ENCODE measurements around the gene ENOX1.
"Not testable (repeated sequence)": the region's sequence is repeated elsewhere in the genome, so short reads cannot be mapped to it uniquely, and the experiment has no call there.

ENOX1 gene

DNA sequence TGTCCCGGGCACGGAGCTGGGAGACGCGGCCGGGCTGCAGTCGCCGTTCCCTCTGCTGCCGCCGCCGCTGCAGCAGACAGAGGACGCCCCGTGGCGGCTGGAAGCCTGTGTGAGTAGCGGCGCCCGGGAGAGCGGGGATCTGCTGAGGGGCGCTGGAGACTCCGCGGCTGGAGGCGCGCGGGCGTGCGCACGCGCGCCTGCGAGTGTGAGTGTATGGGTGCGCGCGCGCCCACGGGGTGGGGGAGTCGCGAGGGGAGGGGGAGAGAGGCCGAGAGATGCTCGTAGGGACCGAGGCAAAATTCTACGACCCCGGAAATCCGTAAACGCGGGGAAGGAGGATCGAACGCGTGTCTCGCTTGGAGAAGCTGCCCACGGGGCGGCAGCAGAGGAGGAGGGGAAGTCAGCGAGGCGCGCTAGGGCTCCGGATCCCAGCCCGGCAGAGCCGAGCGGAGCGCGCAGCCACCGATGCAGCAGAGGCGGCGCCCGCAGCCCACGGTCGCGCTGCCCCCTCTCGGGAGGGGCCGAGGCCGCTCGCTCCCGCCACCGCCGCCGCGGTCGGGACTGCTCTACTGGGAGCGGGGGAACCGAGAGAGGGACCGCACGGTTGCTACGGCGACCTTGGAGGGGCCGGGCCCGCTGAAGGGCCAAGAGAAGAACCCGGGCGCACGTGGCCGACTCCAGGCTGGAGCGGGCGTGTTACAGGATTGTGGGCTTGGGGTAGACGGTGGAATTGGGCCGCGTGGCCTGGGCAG, at the start of gene ENOX1:
Gene ENOX1, minus strand, starts transcription at position 207 of the 752 bp plus-strand sequence.
- peak; percentile 23 for DNase-seq (ENCODE audit: low spot score)

DNA sequence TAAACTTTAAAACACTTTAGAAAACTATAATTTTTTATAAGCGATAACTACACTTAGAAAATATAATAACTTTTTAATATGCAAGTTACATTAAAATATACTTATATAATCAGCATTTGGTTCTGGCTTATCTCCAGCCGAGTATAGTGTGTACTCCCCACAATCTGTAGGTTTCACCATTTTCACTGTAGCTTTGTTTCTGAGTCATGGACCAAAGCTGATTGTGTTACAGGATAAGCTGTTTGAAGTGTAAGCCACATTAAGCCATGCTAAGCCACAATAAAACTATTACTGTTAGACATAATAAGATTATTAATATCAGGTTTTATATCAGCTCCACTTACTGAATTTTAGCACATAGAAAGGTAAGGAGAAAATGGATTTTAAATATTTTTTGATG, 48.9 kb upstream of the ENOX1 start:
- no peak for DNase-seq (ENCODE audit: low spot score)

DNA sequence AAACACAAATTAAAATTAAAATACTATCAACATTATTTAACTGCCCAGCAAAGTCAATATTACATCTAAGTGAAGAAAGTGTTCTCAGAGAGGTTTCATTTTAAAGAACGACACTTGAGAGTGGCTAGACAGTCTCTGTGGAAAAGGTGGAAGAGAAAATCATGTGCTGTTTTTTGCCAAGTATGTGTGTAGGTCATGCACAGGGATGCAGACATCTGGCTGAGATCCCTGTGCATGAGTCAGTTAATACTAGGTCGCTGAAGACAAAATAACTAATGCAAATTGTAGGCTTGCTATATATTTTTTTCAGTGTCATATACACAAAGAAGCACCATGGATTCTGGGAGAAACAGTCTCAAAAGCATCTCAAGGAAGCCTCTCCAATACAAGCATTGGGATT, 44.3 kb upstream of the ENOX1 start:
- DNase-seq (ENCODE audit: low spot score), result no peak

DNA sequence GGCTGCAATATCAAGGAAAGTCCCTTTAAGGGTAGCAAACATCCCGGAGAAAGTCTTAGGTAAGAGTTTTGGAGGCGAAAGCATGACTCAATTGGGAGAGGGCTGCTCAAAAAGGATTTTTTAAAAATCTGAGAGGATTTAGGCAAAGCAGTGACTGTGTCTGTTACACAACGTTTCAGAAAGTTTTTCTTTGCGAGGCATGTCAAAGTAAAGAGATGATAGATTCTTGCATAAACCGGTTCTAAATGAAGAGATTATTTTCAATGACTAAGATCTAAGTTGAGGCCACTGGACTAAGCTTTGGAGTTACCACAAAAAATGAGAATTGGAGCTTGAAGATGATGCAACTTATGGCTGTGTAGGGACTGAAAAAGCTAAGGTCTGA, 43.7 kb upstream of the ENOX1 start:
- no peak for DNase-seq (ENCODE audit: low spot score)

DNA sequence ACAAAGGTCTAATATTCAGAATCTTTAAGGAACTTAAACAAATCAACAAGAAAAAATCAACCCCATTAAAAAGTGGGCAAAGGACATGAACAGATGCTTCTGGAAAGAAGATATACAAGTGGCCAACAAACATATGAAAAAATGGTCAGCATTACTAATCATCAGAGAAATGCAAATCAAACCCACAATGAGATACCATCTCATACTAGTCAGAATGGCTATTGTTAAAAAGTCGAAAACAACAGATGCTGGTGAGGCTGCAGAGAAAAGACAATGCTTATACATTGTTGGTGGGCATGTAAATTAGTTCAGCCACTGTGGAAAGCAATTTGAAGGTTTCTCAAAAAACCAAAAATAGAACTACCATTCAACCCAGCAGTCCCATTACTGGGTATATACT, 37.9 kb upstream of the ENOX1 start:
- not testable (repeated sequence) for DNase-seq (ENCODE audit: low spot score)

DNA sequence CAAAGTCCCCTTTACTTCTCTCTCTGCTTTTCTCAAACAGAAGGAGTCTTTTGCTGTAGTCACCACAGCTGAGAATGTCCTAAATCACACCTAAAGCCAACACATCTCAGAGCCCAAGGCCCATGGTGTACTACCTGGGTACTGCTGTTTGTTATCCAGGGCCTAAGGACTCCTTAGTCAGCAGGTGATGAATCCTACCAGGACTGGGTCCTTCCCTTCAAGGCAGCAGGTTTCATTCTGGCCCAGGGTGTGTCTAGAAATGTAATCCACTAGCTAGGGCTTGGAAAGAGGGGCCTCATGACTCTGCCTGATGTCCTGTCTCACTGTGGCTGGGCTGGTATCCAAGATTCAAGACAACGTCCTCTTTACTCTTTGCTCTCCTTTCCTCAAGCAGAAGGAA, 36.2 kb upstream of the ENOX1 start:
- DNase-seq (ENCODE audit: low spot score), result no peak

DNA sequence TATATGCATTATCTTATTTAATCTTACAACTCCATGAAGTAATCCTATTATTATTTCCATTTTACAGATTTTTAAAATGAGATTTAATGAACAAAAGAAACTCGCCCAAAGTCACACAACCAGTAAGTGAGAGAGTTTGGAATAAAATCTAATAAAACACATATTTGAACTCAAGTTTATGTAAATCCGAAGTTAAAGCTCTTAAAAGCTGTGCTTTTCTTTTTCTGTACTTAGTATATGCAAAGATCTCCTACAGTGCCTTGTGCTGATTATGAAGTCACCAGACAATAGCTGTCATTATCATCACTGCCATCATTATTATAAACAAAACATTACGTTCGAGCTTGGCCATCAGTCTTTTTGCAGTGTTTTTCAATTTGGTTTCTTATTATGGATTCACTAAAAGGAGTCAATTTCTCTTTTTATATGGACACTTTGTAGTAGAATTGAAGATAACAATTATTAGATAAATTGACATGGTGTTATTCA, 29.7 kb upstream of the ENOX1 start:
- DNase-seq (ENCODE audit: low spot score), result no peak

DNA sequence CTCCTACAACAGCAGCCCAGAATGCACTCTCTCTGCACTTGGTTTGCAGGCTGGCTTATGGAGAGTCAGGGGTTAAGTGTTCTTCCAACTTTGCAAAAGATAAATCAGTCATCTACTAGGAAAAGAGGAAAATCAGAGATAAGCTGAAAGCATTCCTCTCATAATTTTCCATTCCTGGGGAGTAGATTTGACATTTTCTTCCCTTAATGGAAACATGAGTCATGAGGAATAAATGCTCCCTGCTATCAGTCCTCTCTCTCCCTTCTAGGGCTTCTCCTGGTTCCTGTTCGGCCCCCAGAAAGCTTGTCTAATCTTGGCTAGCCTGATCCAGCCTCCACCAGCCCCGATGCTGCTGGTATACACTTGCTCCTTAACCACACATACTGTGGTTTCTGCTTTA, 28.4 kb upstream of the ENOX1 start:
- no peak for DNase-seq (ENCODE audit: low spot score)

DNA sequence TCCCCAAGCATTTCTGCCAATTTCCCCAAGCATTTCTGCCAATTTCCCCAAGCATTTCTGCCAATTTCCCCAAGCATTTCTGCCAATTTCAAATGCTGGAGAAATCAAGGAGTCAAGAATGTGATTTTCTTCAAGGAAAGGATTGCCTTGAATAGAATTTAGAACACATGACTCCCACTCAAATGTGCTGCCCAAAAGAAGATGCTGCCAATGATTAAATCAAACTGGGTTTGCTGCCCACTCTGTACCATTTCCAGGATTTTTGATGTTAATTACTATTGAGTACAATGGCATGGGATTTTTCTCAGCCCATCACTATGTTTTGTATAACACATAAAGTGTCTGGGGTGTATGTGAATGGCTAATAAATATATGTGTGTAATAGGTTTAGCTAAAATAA, 21.9 kb upstream of the ENOX1 start:
- DNase-seq (ENCODE audit: low spot score), result no peak

DNA sequence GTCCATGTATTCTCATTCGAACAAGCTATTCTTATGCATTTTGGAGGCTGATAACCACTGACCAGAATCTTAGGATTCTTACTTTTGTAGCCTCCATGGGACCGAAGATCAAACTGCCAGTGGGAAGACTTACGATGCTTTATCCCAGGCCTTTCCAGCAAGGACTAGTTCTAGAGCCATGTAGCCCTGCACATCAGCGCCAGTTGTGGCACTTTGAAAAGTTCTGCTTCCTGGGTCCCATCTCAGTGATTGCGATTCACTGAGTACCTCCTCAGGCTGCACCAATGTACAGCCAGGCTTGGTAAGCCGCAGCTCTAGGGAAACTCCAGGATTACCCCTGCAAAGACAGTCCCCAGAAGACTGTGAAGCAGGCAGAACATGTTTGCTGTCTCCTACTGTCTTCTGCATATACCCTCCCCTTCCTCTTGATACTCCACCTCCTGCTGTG, 18.9 kb upstream of the ENOX1 start:
- DNase-seq (ENCODE audit: low spot score), result no peak

DNA sequence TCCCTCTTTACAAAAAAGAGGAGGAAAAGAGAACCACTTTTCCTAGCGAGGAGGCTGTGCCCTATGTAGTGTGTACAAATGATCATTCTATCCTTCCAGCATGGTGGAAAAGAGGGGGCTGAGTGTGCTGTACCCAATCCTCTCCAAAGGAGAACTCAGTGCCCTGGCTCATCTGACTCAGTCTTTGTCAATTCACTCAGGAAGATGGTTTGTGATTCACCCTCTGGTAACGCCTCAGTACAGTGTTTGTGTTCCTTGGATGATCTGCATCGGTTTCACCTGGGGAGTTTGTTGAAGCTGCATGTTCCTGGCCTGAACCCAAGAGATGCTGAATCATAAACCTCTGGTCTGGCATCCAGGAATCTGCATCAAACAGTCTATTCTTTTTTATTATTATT, 18.3 kb upstream of the ENOX1 start:
- peak; percentile 55 for DNase-seq (ENCODE audit: low spot score)

DNA sequence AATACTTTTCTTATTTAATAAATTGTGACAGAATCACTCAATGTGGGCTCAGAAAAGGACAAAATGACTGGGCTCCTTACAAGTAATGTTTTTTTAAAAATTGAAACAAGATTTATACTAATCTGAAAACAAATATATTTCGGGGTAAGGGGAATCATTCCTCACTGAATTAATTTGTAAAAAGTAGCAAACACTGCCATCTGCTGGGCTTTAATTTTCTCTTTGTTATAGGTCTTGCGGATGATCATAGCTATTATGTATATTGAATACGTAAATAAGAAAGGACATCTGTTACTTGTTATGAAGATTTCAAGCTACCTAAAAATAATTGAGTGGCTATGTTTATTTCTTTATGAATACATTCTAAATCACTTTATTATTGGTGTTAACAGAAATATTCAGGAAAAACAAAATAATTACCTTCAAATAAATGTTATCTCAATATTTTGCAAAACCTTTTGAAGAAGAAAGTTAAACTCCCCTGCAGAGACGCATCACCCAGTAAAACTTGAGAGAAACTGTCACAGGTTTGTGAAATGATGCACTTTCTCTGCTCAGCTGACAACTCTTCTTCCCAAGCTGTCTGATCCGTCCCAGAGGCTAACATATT, 17.8 kb upstream of the ENOX1 start:
- peak; percentile 75 for DNase-seq (ENCODE audit: low spot score)

DNA sequence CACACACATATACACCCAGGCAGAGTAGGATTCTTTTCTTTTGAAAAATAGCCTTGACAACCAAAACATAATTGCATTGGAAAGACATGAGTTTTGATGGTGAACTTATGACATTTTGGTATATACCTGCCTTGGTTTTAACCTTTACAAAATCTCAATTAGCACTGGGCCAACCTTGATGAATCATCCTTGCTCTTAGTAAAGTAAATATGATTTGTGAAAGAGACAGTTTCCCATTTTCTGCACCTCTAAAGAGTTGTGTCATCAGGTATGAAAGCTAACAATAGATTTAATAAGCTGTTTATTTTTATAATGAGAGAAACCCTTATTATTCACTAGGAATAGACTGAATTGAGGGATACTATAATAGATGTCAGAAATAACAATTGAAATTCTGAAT, 15.7 kb upstream of the ENOX1 start:
- no peak for DNase-seq (ENCODE audit: low spot score)

DNA sequence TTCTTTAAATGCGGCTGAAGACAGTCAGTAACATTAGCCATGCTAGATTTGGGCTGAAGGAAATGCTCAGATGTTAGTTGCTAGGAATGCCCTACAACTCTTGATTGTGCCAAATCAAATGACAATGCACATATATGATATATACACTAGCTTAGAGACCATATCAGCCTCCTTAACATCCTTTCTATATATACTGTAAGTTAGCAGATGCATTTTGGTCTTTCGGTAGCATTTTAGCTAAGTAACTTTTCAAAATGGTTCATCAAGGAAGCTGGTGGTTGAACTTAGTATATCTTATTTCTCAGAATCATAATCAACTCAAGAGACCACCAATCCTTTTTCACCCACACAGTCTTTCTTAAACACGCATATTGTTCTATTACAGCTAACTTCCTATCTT, 14.1 kb upstream of the ENOX1 start:
- DNase-seq (ENCODE audit: low spot score), result no peak

DNA sequence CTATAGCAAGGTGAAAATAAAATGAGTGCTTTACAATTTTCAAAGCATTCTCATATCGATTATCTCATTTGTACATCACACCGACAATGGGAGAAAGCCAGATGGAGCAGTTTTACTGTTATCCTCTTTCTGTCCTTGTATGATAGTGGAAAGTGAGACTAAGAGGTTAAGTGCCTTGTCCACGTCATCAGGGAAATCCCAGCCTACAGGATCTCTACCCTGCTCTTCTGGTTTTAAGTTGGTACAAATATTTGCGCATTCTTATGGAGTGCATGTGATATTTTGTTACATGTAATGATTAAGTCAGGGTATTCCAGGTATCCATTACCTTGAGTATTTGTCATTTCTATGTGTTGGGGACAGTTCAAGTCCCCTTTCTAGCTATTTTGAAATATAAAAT, 12.4 kb upstream of the ENOX1 start:
- no peak for DNase-seq (ENCODE audit: low spot score)

DNA sequence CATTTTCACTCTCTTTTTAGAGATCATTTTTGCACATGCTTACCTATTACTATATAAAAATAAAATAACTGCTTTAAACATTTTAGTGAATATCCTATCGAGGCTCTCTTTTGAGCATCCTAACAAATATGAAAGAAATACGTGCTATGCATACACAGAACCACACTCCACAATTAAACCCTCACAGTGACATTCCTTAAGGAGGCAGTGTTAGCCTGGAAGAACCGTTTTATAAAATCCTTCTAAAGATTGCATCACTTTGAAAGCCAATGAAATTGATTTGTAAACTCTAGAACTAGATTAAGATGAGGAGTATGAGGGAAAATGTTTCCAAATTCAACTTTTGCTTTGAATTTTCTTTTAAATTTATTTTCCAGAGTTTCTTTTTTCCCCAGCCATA, 11.1 kb upstream of the ENOX1 start:
- DNase-seq (ENCODE audit: low spot score), result no peak

DNA sequence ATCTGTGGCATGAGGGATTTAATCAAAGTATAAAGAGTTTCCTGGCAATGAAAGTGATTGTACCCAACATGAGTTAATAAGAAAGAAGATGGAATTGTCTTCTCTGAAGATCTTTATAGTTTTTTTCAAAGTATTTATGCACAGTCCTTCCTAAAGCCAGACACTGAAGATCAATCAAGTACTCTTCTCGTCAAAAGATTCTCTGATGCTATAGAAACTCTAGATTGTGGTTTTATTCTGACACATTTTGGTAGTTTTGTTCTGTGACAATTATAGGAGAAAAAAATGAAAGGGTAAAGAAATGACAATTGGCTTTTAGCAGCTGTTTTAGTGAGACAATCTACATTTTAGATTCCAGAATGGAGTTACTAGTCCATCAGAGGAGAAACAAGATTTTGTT, 10.4 kb upstream of the ENOX1 start:
- no peak for DNase-seq (ENCODE audit: low spot score)

DNA sequence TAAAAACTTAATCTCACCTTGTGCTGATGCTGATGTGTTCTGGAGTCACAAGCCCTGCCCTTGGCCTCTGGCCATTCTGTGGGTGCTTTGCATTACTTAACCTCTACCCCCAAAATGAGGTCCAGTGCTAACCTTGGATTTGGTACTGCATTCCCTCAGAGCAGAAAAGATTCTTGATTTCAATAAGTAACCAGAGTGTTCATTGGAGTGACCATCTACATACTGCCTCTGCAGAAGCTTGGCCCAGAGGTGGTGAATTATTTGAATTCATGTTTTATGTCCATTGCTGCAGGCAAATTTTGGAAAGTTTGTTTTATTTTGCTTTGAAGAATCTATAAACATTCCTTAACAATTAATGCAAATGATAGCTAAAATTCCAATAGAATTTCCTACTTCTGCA, 7.6 kb upstream of the ENOX1 start:
- no peak for DNase-seq (ENCODE audit: low spot score)

DNA sequence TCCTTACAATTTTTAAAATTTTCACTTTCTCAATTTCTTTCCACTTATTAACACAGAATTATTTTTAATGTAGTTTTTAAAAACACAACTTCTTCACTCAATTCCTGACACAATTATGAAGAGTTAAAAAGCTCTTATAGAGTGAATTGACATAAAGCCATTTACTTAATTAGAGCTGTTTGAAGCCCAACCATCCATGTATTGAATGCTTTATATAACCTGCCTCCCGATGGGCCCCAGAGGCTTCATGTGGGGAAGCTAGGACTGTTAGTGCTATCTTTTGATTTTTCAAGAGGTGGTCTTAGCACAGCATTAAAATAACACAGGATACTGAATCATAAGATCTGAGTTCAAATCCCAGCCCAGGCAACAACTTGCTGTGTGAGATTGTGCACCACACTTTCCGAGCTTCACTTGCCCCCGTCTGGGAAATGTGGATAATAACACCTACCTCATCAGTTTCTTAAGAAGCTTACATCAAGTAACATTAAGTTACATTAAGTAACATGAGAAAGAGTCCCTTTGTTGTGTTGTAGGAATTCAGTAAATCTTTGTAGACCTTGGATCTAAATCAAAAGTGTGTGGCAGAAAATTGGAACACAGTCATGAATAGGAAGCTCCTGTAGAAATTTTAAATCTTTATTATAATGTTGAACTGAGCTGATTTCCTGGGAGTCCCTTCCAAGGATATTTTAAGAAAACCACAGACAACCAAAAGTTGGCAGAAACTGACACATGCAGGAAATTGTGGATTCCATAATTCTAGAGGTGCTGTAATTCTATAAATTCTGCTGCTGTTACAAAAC, 5.5 kb upstream of the ENOX1 start:
- no peak for DNase-seq (ENCODE audit: low spot score)

DNA sequence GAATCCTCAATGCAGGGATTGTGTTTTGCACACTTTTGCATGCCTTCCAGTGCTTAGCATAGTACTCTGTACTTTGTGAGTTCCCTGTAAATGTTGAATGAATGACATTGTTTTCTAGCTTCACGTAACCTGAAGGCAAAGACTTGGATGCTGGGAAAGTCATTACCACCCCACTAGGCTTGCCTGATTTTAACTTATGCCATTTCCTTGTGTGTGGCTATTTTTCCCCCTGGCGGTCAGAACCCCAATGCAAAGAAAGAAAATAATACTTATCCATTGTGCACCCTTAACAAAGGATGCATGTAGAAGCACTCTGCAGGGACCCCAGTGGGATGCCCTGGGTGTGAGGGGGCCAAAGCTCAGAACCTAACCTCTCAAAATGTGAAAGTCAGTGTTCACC, 1.2 kb upstream of the ENOX1 start:
- peak; percentile 8 for DNase-seq (ENCODE audit: low spot score)

DNA sequence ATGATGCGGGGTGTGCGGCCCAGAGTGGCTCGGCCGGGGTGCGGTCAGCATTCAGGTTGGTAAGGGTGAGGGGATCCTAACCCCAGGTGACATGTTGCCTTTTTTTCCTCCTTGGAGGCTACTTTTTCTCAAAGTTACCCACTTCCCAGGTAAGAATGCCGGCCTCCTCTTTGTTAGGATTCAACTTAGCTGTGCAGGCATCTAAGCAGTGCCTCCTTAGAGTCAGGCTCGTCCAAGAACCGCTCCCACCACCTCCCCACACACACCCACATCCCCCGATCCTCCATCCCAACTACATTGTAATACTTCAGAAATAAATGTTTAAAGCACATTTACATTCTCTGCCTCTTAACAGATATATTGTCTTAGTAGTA, 733 bp upstream of the ENOX1 start:
- DNase-seq (ENCODE audit: low spot score), result peak; percentile 7

DNA sequence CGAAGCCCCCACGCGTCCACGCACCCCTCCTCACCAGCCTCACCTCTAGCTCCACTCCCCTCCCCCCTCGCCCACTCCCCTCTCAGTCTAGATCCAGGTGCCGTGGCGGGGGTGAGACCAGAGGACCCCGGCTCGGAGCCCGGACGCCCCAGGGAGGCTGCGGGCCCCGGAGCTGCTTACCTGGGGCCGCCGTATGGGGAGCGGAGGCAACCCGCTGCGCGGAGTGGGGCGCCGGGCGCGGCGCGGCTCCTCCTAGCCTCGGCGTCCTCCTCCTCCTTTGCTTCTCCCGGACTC, 353 bp downstream of the ENOX1 start:
- DNase-seq (ENCODE audit: low spot score), result no peak
